Adrenal gland (tissue), 12 donors: ENCODE measurements around the gene MRPS5. TPM values are rescaled to one million over a fixed set of nuclear protein-coding genes. Genes with fewer than 3 reads are reported as not detected.

Experiments used
- DNase-seq, 7 donors: peaks; one replicate each; pipeline ENCODE4 v3.0.0-alpha.2; 2019 to 2020
- H3K27ac ChIP-seq, 5 donors: fragments of 200-600 bp; sonication (generic) in 4 of 5; 1 replicate in 3 of 5; 2 replicates in 2 of 5; pipeline versions ENCODE4 v1.5.1 to v1.8.0; 2016 to 2020; ENCODE audit warnings: mild to moderate bottlenecking in 1 of 5
- H3K27me3 ChIP-seq: fragments of 200-600 bp; 2 replicates; pipeline ENCODE4 v1.8.0; 2021
- H3K36me3 ChIP-seq, 2 donors: fragments of 200-600 bp; replicated peaks in 1 of 2; 1 replicate in 1 of 2; 2 replicates in 1 of 2; pipeline versions ENCODE4 v1.5.1 to v1.8.0; 2018 to 2022
- H3K4me1 ChIP-seq, 2 donors: fragments of 200-600 bp; replicated peaks in 1 of 2; 1 replicate in 1 of 2; 2 replicates in 1 of 2; pipeline versions ENCODE4 v1.5.1 to v1.8.0; 2018 to 2021
- H3K4me3 ChIP-seq, 4 donors: fragments of 200-600 bp; sonication (generic) in 3 of 4; one replicate each; pipeline ENCODE4 v1.5.1; 2016 to 2018
- H3K9me3 ChIP-seq, 3 donors: fragments of 200-600 bp; sonication (generic) in 1 of 3; replicated peaks in 1 of 3; 1 replicate in 2 of 3; 2 replicates in 1 of 3; pipeline versions ENCODE4 v1.5.1 to v1.8.0; 2016 to 2021
- CTCF ChIP-seq, 6 experiments: fragments of 450-650 bp in 4 of 6; fragments of 200-600 bp in 2 of 6; sonication (generic) in 1 of 6; IDR thresholded peaks; 1 replicate in 5 of 6; 2 replicates in 1 of 6; pipeline versions ENCODE4 v1.5.1 to v1.8.0; 2016 to 2021; ENCODE audit warnings: antibody characterized with exemption in 6 of 6, mild to moderate bottlenecking in 2 of 6, moderate library complexity in 1 of 6
- POLR2A ChIP-seq, 2 donors: fragments of 450-650 bp; IDR thresholded peaks; one replicate each; pipeline ENCODE4 v1.6.1; 2017; ENCODE audit warnings: antibody characterized with exemption in 2 of 2, mild to moderate bottlenecking in 2 of 2, moderate library complexity in 1 of 2
- WGBS, 4 donors: extraction: QIAGEN DNeasy Blood & Tissue Kit in 2 of 4; methylation state at CpG; one replicate each; pipeline versions ENCODE4 v1.1.5 to v1.1.7; 2013 to 2017; 5-methylcytosine and 5-hydroxymethylcytosine counted together
- intact Hi-C, 2 donors: fragments of 100-400 bp; cut with DNase I; formaldehyde crosslinking; loops; one replicate each; pipeline versions ENCODE4 v1.14.1 to v1.15.0; 2022 to 2023
- polyA plus RNA-seq, 3 donors: library from polyadenylated mRNA; stranded (reverse); fragments of 200-250 nt in 2 of 3; fragments of 350-450 nt in 1 of 3; fragmentation: Illumina TruSeq in 1 of 3; extraction: RNeasy Lipid Tissue Mini Kit (QIAGEN cat#74804) in 1 of 3; gene quantifications; one replicate each; pipeline ENCODE4 v1.2.3, GENCODE V29; 2013 to 2014
- total RNA-seq, 9 donors: library from RNA; depleted of rRNA in 4 of 9; stranded (reverse); fragments of >200 nt in 4 of 9; fragments of 120-200 nt in 1 of 9; fragmentation: NEBNext Ultra II Directional in 1 of 9; extraction: Animal tissue kit (Norgen Biotek cat#: 25700) in 1 of 9; gene quantifications; one replicate each; pipeline versions ENCODE4 v1.1.0 to v1.2.4, GENCODE V29; 2013 to 2023
- donor health status: healthy with polysubstance abuse.
- donor health status: Bipolar disorder and iron deficiency.
- donor health status: DM: yes; HTN: yes; CAD: no.
- donor health status: DM: no; HTN: no; CAD: no.
- donor health status: DM: no; HTN: no; CAD: no.
- donor health status: DM: yes; HTN: yes; CAD: no.

MRPS5 gene
- total and polyA plus RNA-seq, 12 donors, result 41.0 to 99.0 (median 60.3) TPM

- Histone ChIP-seq H3K36me3 (no peaks in the 10 kb centered on the region), H3K4me1 (peaks cover 7 to 11% of the 10 kb centered on the region in 2 donors), H3K27ac (peak overlapping the region in 3 of 5 donors; percentile 49 to 86 (median 54)), H3K9me3 (peaks cover 0 to 14% (median 0%) of the 10 kb centered on the region in 3 donors), H3K4me3 (peak overlapping the region in 3 of 4 donors; percentile 38 to 92 (median 60)), H3K27me3 (no peaks in the 10 kb centered on the region)
- peak; percentile 33 to 67 (median 55) for DNase-seq
- no peak for TF ChIP-seq POLR2A (IDR thresholded peaks at IDR 0.05)
- WGBS, 4 donors, result 1 to 10% (median 4%) methylated on average over 3 to 58 of the region's 58 CpGs
- intact Hi-C loops, result loop anchor here in 1 of 2 donors (5.0 kb wide), 1 partner anchor 37 kb away; the partner anchor contains the start of gene MRPS5
Measured at GRCh38 chr2:95158891-95159619, 37.4 kb upstream of the MRPS5 start.

GRCh38 chr2:95158441-95158840 lies 36.8 kb upstream of the MRPS5 start:
- Histone ChIP-seq H3K9me3 (peaks cover 0 to 20% (median 0%) of the 10 kb centered on the region in 3 donors), H3K4me3 (peak overlapping the region in 2 of 4 donors; percentile 38 to 92), H3K36me3 (peaks cover 0 to 3% of the 10 kb centered on the region in 2 donors), H3K4me1 (peaks cover 7 to 11% of the 10 kb centered on the region in 2 donors), H3K27ac (no peak overlapping the region), H3K27me3 (no peaks in the 10 kb centered on the region)
- DNase-seq, result no peak
- WGBS, 4 donors, result 55 to 74% (median 63%) methylated on average over 10 of the region's 10 CpGs
- intact Hi-C loops, result loop anchor here in 1 of 2 donors (5.0 kb wide), 1 partner anchor 36 kb away; the partner anchor contains the start of gene MRPS5
- TF ChIP-seq POLR2A (IDR thresholded peaks at IDR 0.05) (no peak), CTCF (IDR thresholded peaks at IDR 0.05) (no peak)

- DNase-seq, result no peak
- no peaks in the 10 kb centered on the region for H3K4me1 ChIP-seq
- H3K27me3 ChIP-seq, result no peaks in the 10 kb centered on the region
- intact Hi-C loops, result no loop called here
- no peak for TF ChIP-seq CTCF (IDR thresholded peaks at IDR 0.05)
- TF ChIP-seq POLR2A (IDR thresholded peaks at IDR 0.05), result no peak
- 93 to 100% (median 97%) methylated on average over 6 of the region's 6 CpGs for WGBS, 4 donors
- H3K27ac ChIP-seq, result no peak overlapping the region
- H3K36me3 ChIP-seq, result peaks cover 0 to 28% of the 10 kb centered on the region in 2 donors
- peaks cover 10 to 73% (median 20%) of the 10 kb centered on the region in 3 donors for H3K9me3 ChIP-seq
- H3K4me3 ChIP-seq, result no peak overlapping the region
Measured at GRCh38 chr2:95149397-95149984, 27.9 kb upstream of the MRPS5 start.

- no peak for DNase-seq
- no peaks in the 10 kb centered on the region for H3K4me1 ChIP-seq
- intact Hi-C loops, result no loop called here
- H3K27ac ChIP-seq, result no peak overlapping the region
- WGBS, 4 donors, result 93 to 100% (median 99%) methylated on average over 2 of the region's 2 CpGs
- no peak for TF ChIP-seq CTCF (IDR thresholded peaks at IDR 0.05)
- TF ChIP-seq POLR2A (IDR thresholded peaks at IDR 0.05), result no peak
- H3K4me3 ChIP-seq, result no peak overlapping the region
- peaks cover 2 to 55% (median 2%) of the 10 kb centered on the region in 3 donors for H3K9me3 ChIP-seq
- no peaks in the 10 kb centered on the region for H3K36me3 ChIP-seq
- H3K27me3 ChIP-seq, result no peaks in the 10 kb centered on the region
Measured at GRCh38 chr2:95143838-95144237, 22.2 kb upstream of the MRPS5 start.
